CD8-positive, alpha-beta memory T cell (primary cell): ENCODE measurements around the gene GPRC5B. TPM values are rescaled to one million over a fixed set of nuclear protein-coding genes. Genes with fewer than 3 reads are reported as not detected.

Experiments used
- CTCF ChIA-PET: fragments of 350-600 bp; sonication (Branson Sonifier 250); formaldehyde crosslinking; loops from one replicate; lab custom pipeline; 2021; ENCODE audit warnings: antibody characterized with exemption; lab: Charles Lee
- POLR2A ChIA-PET: fragments of 350-600 bp; sonication (Branson Sonifier 250); formaldehyde crosslinking; loops from one replicate; lab custom pipeline; 2021; ENCODE audit warnings: antibody characterized with exemption; lab: Charles Lee
- DNase-seq, 5 donors: peaks; one replicate each; pipeline versions ENCODE4 v3.0.0 to v3.0.0-alpha.2; 2020 to 2022; ENCODE audit warnings: mixed read lengths in 1 of 5
- H3K27ac ChIP-seq: one replicate; pipeline ENCODE4 v1.7.0; 2013; ENCODE audit warnings: low read depth, mild to moderate bottlenecking, low read length, moderate library complexity
- H3K27me3 ChIP-seq: 2 replicates; pipeline ENCODE4 v1.7.0; 2013; ENCODE audit warnings: low read length, mild to moderate bottlenecking; ENCODE audit not compliant: insufficient read depth, poor library complexity, severe bottlenecking
- H3K36me3 ChIP-seq: 2 replicates; pipeline ENCODE4 v1.7.0; 2013; ENCODE audit warnings: mild to moderate bottlenecking, low read length, moderate library complexity; ENCODE audit not compliant: insufficient read depth
- H3K4me1 ChIP-seq: 2 replicates; pipeline ENCODE4 v1.7.0; 2013; ENCODE audit warnings: mild to moderate bottlenecking, low read length, moderate library complexity; ENCODE audit not compliant: insufficient read depth
- H3K4me3 ChIP-seq: 2 replicates; pipeline ENCODE4 v1.7.0; 2013; ENCODE audit warnings: mild to moderate bottlenecking, low read length
- H3K9me3 ChIP-seq: 2 replicates; pipeline ENCODE4 v1.7.0; 2013; ENCODE audit warnings: mild to moderate bottlenecking, low read length
- H3K27ac Mint-ChIP-seq, 8 donors: one replicate each; pipeline ENCODE4 v1.8.0; 2020 to 2021; ENCODE audit warnings: mixed read lengths in 8 of 8, mild to moderate bottlenecking in 6 of 8, inconsistent platforms in 3 of 8, moderate library complexity in 3 of 8
- H3K27me3 Mint-ChIP-seq, 2 donors: one replicate each; pipeline ENCODE4 v1.8.0; 2020 to 2021; ENCODE audit warnings: mixed read lengths in 2 of 2, mild to moderate bottlenecking in 1 of 2, moderate library complexity in 1 of 2
- H3K36me3 Mint-ChIP-seq, 3 donors: one replicate each; pipeline ENCODE4 v1.8.0; 2020 to 2021; ENCODE audit warnings: mixed read lengths in 3 of 3, inconsistent platforms in 1 of 3, mild to moderate bottlenecking in 1 of 3
- H3K4me1 Mint-ChIP-seq, 3 donors: one replicate each; pipeline ENCODE4 v1.8.0; 2020 to 2021; ENCODE audit warnings: mixed read lengths in 3 of 3, inconsistent platforms in 1 of 3, mild to moderate bottlenecking in 1 of 3
- H3K4me3 Mint-ChIP-seq, 7 donors: one replicate each; pipeline ENCODE4 v1.8.0; 2020 to 2021; ENCODE audit warnings: mixed read lengths in 7 of 7, mild to moderate bottlenecking in 6 of 7, moderate library complexity in 4 of 7, inconsistent platforms in 2 of 7
- H3K9me3 Mint-ChIP-seq, 5 donors: one replicate each; pipeline ENCODE4 v1.8.0; 2020 to 2022; ENCODE audit warnings: mixed read lengths in 5 of 5, mild to moderate bottlenecking in 3 of 5, moderate library complexity in 2 of 5, inconsistent platforms in 1 of 5
- polyA plus RNA-seq: library from polyadenylated mRNA; unstranded; fragments of 300-500 nt; fragmentation: Illumina TruSeq; gene quantifications from one replicate; pipeline ENCODE4 v1.2.3, GENCODE V29; 2021
- total RNA-seq, 2 experiments: library from RNA; stranded (reverse); gene quantifications; one replicate each; pipeline ENCODE4 v1.2.3, GENCODE V29; 2021

GPRC5B gene
- total and polyA plus RNA-seq, 3 experiments from 2014 or later, result 0.11 to 0.29 TPM; not detected in 1

DNA sequence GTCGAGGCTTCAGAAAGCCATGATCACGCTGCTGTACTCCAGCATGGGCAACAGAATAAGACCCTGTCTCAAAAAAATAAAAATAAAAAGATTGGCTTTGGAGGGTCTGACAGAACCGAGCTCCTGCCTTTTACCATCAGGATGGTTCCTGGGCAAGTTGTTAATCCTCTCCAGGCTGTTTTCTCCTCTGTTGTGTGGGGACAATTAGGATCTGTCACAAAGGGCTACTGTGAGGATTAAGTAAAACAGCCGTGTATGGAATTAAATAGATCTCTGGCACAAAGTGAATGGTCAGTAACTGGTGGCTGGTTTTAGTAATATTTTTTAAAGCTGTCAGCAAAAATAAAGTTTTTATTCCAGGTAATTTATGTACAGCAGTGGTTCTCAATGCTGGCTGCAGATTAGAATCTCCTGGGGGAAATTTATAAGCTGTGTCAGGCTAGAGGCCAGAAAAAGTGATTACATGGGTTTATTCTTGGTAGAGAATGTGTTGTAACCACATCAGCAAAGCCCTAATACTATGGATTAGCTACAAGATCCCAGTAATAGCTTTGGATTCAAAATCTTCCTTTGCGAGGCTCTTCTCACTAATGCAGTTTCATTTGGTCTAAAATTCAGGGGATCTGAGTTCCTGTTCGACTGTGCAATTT lies 47.2 kb downstream of the GPRC5B start:
- CTCF ChIA-PET, result no interaction called here
- H3K27me3 ChIP-seq, result no peaks in the 10 kb centered on the region
- DNase-seq, result no peak
- POLR2A ChIA-PET, result no interaction called here
- Mint-ChIP-seq H3K4me1 (no peaks in the 10 kb centered on the region), H3K27me3 (no peaks in the 10 kb centered on the region), H3K27ac (no peak overlapping the region), H3K4me3 (no peak overlapping the region), H3K9me3 (no peaks in the 10 kb centered on the region), H3K36me3 (no peaks in the 10 kb centered on the region)
- no peaks in the 10 kb centered on the region for H3K36me3 ChIP-seq
- no peaks in the 10 kb centered on the region for H3K4me1 ChIP-seq
- H3K27ac ChIP-seq, result no peak overlapping the region
- H3K4me3 ChIP-seq, result no peak overlapping the region
- no peaks in the 10 kb centered on the region for H3K9me3 ChIP-seq

DNA sequence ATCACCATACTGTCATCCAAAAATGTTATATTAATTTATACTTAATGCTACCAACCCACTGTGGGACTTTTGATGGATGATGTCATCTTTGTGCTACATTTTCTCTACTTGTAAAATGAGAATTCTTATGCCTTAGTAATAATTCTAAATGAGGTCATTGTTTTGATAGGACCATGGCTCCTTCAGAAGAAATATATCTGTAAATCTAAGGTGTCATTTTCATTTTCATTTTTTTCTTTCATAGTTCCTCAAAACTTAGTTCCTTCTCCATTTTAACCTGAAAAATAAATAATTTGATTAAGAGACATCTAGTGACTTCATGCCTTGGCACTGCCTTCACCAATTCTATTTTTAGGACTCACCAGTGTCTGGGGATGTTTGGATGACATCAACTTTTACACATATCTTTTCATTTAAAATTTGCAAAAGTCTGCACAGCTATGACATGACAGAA lies 48.7 kb downstream of the GPRC5B start:
- Mint-ChIP-seq H3K27me3 (no peaks in the 10 kb centered on the region), H3K36me3 (no peaks in the 10 kb centered on the region), H3K4me3 (no peak overlapping the region), H3K4me1 (no peaks in the 10 kb centered on the region), H3K9me3 (no peaks in the 10 kb centered on the region), H3K27ac (no peak overlapping the region)
- H3K4me3 ChIP-seq, result no peak overlapping the region
- ChIA-PET POLR2A (no interaction called here), CTCF (no interaction called here)
- H3K36me3 ChIP-seq, result no peaks in the 10 kb centered on the region
- no peaks in the 10 kb centered on the region for H3K4me1 ChIP-seq
- H3K9me3 ChIP-seq, result no peaks in the 10 kb centered on the region
- no peaks in the 10 kb centered on the region for H3K27me3 ChIP-seq
- no peak overlapping the region for H3K27ac ChIP-seq
- DNase-seq, result no peak

DNA sequence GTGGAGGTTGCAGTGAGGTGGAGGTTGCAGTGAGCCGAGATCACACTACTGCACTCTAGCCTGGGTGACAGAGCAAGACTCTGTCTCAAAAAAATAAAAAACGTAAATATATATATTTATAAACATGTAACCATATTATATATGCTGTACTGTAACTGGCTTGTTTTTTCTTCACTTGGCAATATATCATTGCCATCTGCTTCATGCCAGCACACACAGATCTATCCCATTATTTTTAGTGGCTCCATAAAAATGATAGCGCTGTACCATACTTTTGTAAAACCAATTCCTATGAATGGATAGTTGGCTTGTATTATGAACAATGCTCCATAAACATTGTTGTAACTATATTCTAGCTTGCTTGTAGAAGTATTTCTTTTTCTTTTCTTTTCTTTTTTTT lies 49.5 kb downstream of the GPRC5B start:
- Histone ChIP-seq H3K27me3 (no peaks in the 10 kb centered on the region), H3K36me3 (no peaks in the 10 kb centered on the region), H3K27ac (no peak overlapping the region), H3K4me1 (no peaks in the 10 kb centered on the region), H3K4me3 (no peak overlapping the region), H3K9me3 (no peaks in the 10 kb centered on the region)
- Mint-ChIP-seq H3K4me3 (no peak overlapping the region), H3K27me3 (no peaks in the 10 kb centered on the region), H3K36me3 (no peaks in the 10 kb centered on the region), H3K9me3 (no peaks in the 10 kb centered on the region), H3K4me1 (no peaks in the 10 kb centered on the region), H3K27ac (no peak overlapping the region)
- ChIA-PET CTCF (no interaction called here), POLR2A (no interaction called here)
- DNase-seq, result no peak

DNA sequence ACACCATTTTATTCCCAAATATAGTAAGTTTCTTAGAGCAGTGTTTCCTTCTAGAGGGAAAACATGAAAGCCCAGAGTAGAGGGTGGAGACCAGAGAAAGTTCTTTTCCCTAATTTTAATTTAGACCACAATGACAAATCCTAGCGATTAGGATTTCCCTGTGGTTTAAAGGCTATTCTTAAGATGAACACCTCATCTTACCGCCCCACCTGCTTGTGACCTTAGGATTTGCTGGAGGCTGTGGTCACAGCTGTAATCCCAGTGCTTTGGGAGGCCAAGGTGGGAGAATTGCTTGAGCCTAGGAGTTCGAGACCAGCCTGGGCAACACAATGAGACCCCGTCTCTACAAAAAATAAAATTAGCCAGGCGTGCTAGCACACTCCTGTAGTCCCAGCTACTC lies 51.1 kb downstream of the GPRC5B start:
- no peaks in the 10 kb centered on the region for H3K9me3 ChIP-seq
- Mint-ChIP-seq H3K36me3 (no peaks in the 10 kb centered on the region), H3K4me1 (no peaks in the 10 kb centered on the region), H3K27ac (no peak overlapping the region), H3K4me3 (no peak overlapping the region), H3K27me3 (no peaks in the 10 kb centered on the region), H3K9me3 (no peaks in the 10 kb centered on the region)
- no peak overlapping the region for H3K27ac ChIP-seq
- no peak for DNase-seq
- H3K27me3 ChIP-seq, result no peaks in the 10 kb centered on the region
- ChIA-PET POLR2A (no interaction called here), CTCF (no interaction called here)
- H3K4me3 ChIP-seq, result no peak overlapping the region
- H3K4me1 ChIP-seq, result no peaks in the 10 kb centered on the region
- H3K36me3 ChIP-seq, result no peaks in the 10 kb centered on the region

DNA sequence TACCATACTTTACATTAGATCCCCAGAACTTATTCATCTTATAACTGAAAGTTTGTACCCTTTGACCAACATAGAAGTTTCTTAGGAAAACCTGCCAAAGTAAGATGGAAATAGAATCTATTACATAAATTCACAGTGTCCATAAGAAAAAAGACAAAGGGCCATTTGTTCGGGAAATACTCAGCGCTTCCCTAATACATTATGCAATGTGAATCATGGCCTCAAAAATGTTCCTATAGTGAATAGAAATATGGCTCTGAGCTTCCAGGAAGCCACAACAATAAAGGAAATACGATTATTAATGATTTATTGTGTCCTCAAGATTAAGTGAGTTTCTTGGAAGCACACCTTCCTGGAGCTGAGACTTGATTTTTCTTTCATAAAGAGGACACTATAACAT lies 51.5 kb downstream of the GPRC5B start:
- no peaks in the 10 kb centered on the region for H3K27me3 ChIP-seq
- Mint-ChIP-seq H3K9me3 (no peaks in the 10 kb centered on the region), H3K36me3 (no peaks in the 10 kb centered on the region), H3K27me3 (no peaks in the 10 kb centered on the region), H3K27ac (no peak overlapping the region), H3K4me1 (no peaks in the 10 kb centered on the region), H3K4me3 (no peak overlapping the region)
- ChIA-PET POLR2A (no interaction called here), CTCF (no interaction called here)
- DNase-seq, result no peak
- H3K4me1 ChIP-seq, result no peaks in the 10 kb centered on the region
- no peak overlapping the region for H3K4me3 ChIP-seq
- no peak overlapping the region for H3K27ac ChIP-seq
- no peaks in the 10 kb centered on the region for H3K9me3 ChIP-seq
- no peaks in the 10 kb centered on the region for H3K36me3 ChIP-seq

DNA sequence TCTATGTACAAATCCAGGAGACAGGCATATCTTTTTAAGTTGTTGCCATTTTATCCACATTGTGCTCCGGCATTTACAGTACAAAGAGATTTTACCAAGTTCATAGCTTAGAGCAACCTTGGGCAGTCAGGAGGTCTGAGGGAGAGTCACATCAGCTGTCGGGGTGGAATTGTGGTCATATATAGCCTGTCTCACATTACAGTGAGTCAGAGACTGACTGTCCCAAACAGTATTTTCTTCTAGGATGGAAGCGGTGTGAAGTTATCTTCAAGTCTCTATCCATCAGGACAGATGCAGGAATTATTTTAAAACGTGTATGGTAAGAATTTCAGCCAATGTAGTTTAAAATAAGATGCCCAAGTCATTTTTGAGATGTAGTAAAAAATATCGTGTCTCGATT lies 53.0 kb downstream of the GPRC5B start:
- no peaks in the 10 kb centered on the region for H3K9me3 Mint-ChIP-seq
- Histone ChIP-seq H3K36me3 (no peaks in the 10 kb centered on the region), H3K4me3 (no peak overlapping the region), H3K27me3 (no peaks in the 10 kb centered on the region), H3K9me3 (no peaks in the 10 kb centered on the region), H3K4me1 (no peaks in the 10 kb centered on the region), H3K27ac (no peak overlapping the region)
- no peak for DNase-seq
- no peaks in the 10 kb centered on the region for H3K27me3 Mint-ChIP-seq
- ChIA-PET POLR2A (interaction anchor here (0.6 kb wide), 1 partner anchor 101 kb away, joined by 3 read pairs; no protein-coding TSS in a partner anchor), CTCF (no interaction called here)
- no peak overlapping the region for H3K4me3 Mint-ChIP-seq
- no peak overlapping the region for H3K27ac Mint-ChIP-seq
- H3K36me3 Mint-ChIP-seq, result no peaks in the 10 kb centered on the region
- H3K4me1 Mint-ChIP-seq, result no peaks in the 10 kb centered on the region

DNA sequence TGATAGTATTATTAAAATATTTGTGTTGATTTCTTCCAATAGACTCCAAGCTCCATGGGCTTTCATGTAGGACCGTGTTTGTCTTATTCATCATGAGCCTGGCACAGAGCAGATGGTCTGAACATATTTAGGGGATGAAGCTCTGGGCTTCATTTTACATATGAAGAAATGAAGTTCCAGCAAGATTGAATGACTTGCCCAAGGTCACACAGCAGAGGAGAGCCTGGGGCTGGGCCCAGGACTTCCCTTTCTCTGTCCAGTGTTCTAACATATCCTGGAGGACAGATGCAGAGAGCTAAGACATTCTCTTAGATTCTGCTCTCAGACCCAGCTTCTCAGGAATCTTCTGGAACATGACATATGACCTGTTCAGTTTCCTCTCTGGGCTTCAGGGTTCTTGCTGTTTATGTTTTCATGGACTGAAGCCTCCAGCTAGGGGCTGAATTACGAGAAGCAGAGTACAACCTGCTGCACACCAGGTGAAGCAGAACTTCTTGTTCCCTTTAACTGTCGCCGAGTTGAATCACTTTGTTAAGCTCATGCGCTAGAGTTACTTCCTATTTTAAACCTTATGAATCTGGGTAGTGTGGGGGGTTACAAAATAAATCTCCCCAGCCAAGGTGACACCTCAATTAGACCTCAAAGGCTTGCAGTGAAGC lies 53.6 kb downstream of the GPRC5B start:
- Mint-ChIP-seq H3K27me3 (no peaks in the 10 kb centered on the region), H3K27ac (no peak overlapping the region), H3K36me3 (no peaks in the 10 kb centered on the region), H3K4me3 (peak overlapping the region in 1 of 7 donors; percentile 66), H3K9me3 (no peaks in the 10 kb centered on the region), H3K4me1 (no peaks in the 10 kb centered on the region)
- Histone ChIP-seq H3K4me1 (no peaks in the 10 kb centered on the region), H3K36me3 (no peaks in the 10 kb centered on the region), H3K27me3 (no peaks in the 10 kb centered on the region), H3K4me3 (no peak overlapping the region), H3K27ac (no peak overlapping the region), H3K9me3 (no peaks in the 10 kb centered on the region)
- DNase-seq, result no peak
- ChIA-PET POLR2A (no interaction called here), CTCF (no interaction called here)

DNA sequence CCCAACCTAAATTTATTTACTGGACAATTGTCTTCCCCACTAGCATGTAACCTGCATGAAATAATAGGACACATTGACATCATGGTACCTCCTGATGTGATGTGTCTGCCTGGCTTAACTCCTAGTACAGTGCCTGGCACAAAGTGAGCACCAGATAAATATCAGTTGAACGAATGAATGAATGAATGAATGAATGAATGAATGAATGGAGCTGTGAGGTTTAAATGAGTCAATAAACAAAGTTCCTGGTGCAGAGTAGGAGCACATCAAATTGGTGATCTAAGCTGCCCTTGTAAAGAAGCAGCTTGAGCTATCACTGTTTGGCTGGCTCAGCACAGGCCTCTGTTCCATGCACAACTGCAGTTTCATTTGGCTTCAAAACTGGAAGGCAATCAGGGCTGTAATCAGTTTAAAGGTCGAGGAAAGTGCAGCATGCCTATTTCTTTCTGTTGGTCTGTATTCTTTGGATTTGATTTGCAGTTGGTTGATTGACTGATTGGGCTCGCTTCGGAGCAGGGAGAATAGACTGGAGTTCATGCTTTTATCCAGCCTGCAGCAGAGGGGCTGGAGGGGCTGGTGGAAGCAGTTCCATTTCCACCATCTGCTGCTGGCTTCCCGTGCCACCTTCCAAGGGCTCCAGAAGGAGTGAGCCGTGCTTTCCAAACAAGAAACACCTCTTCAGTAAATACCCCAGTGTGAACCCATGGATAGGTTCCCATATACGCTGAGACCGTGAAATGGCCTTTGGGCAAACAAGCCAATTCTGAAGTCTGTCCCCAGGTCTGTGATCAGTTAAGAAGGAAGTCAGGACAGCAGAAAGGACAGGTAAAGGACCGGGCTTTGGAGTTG lies 54.6 kb downstream of the GPRC5B start:
- Mint-ChIP-seq H3K9me3 (no peaks in the 10 kb centered on the region), H3K4me3 (no peak overlapping the region), H3K36me3 (no peaks in the 10 kb centered on the region), H3K27me3 (no peaks in the 10 kb centered on the region), H3K4me1 (no peaks in the 10 kb centered on the region), H3K27ac (no peak overlapping the region)
- ChIA-PET CTCF (no interaction called here), POLR2A (no interaction called here)
- no peaks in the 10 kb centered on the region for H3K9me3 ChIP-seq
- no peaks in the 10 kb centered on the region for H3K27me3 ChIP-seq
- no peaks in the 10 kb centered on the region for H3K36me3 ChIP-seq
- H3K4me1 ChIP-seq, result no peaks in the 10 kb centered on the region
- H3K27ac ChIP-seq, result no peak overlapping the region
- no peak for DNase-seq
- no peak overlapping the region for H3K4me3 ChIP-seq
